ENCODE results near the gene SH3PXD2A.
A peak's percentile ranks its signal among the peaks of the same experiment; 100 is the strongest.
"Not testable (repeated sequence)": the region's sequence is repeated elsewhere in the genome, so short reads cannot be mapped to it uniquely, and the experiment has no call there.

Gene SH3PXD2A

DNA sequence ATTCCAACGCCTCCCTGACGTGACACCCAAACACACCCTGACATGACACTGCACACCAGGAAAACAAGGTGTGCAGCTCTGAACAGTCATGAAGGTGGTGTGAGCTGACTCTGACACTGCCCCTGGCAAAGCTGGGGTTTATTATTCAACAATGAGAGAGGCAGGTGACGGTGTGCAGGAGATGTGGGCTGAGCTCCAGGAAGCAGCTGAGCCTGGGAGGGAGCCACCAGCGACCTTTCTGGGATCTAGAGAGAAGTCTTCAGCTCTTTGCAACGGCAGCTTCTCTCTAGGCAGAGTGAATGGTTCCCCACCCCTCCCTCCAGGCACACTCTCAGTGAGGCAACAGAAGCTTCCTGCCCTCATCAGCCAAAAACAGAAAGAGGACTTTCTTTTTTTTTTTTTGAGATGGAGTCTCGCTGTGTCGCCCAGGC lies 65.6 kb downstream of the SH3PXD2A start:
- DNase-seq, result no peak

DNA sequence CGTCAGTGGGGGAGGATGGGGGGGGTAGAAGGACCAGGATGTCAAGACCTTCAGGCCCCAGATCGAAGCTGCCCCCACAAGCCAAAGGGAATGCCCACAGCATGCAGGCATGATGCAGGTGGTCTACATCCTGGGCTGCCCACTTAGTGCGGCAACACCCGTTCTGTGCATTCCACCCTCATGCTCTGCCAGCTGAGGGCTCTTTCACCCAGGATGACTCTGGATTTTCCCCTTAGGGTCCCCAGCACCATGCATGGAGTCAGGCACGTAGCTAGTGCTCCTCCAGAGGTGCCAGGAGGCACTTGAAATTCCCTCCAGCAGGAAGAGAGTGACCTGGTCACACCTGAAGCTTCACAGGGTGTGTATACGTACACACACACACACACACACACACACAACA lies 66.2 kb downstream of the SH3PXD2A start:
- DNase-seq, result no peak

DNA sequence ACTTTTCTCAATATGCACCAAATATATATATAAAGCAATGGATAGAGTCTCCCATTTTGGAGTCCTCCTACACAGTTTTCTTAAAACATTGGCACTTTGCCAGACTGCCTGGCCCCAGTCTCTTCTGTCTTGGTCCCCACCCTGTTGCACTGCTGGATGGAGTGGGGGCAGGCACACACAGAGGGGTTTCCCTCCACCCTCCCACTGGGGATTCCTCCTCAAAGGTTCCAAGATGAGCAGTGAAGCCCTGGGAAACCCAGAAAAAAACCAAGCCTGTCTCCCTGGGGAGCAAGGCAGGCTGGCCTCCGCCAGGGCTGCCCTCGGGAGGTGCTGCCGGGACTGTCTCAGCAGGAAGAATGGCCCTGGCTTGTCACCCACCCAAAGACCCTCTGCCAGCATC lies 68.0 kb downstream of the SH3PXD2A start:
- DNase-seq, result no peak

DNA sequence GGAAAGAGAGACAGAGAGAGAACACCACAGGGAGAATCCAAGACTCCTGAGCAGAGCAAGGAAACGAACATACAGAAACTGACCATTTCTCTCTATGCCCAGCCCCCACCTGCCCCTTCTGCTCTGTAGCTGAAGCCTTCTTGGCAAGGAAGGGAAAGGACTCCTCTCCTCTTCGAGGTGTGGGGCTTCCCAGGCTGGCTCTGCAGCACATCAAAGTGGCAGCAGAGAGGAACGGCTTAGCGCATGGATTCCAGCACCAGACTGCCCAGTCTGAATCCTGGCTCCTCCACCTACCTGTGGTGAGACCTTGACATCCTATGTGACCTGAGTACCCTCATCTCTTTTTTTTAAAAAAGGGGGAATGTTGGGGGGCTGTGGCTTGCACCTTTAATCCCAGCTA lies 69.4 kb downstream of the SH3PXD2A start:
- DNase-seq, result peak; percentile 37

DNA sequence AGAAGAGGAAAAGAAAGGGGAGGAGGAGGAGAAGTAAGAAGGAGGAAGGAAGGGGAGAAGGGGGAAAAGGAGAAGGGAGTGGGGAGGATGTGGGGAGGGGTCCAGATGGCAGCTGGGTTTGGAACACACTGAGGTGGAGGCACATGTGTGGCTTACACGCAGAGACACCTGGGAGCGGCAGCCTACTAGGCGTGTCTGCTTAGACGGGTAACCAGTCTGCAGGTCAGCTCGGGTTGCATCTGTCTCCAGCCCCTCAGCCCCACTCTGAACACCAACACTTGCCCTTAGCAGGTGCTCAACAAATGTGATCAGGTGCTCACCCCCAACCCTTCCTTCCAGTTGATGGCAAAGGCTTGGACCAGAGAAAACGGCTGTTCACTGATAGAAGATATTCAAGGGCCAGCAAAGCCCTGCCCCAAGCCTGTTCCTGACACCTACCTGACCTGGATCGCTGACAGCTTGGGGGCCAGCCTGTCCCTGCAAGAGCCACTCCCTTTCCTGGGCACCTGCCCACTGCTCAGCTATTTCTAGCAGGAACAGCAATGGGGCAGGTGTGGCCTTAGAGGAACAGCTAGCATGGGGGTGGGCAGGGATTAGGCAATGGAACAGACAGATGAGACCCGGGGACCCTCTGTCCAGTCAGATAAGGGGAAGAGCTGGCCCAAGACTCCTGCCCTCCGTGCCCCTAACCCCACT lies 70.5 kb downstream of the SH3PXD2A start:
- no peak for DNase-seq

DNA sequence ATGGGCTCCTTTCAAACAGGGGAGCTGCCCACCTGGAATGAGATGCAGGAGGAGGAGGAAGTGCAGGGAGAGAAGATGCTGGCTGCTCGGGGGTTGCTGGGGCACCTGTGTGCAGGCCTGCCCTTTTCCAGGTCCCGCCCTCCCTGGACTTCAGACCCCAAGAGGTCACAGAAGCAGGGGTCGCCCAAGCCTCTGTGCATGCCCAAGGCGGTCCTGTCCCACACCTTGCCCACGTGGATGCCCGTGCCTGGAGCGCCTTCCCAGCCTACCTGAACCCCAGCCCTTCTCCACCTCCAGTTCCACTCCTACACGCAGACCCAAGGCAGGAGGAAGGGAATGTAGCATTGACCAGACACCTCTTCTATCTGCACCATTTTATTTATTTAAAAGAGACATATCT lies 71.3 kb downstream of the SH3PXD2A start:
- DNase-seq, result no peak

DNA sequence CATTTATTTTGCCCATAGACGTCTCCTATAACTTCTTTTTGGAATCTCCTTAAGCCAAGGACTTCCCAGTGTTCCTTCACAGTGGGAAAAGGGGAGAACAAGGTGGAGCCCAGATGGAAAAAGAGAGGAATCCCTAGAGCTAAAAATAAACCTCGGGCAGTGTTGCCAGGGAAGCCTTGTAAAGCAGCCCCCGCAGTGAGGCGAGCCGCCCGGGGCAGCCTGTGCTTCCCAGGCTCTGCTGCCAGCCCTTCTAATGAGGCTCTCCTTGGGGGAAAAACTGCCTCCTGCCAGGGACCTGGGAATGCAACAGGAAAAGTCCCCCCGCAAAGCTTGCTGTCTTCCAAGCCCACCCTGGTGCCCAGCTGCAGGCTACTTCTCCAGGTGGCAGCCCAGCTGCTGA lies 71.7 kb downstream of the SH3PXD2A start:
- DNase-seq, result no peak

DNA sequence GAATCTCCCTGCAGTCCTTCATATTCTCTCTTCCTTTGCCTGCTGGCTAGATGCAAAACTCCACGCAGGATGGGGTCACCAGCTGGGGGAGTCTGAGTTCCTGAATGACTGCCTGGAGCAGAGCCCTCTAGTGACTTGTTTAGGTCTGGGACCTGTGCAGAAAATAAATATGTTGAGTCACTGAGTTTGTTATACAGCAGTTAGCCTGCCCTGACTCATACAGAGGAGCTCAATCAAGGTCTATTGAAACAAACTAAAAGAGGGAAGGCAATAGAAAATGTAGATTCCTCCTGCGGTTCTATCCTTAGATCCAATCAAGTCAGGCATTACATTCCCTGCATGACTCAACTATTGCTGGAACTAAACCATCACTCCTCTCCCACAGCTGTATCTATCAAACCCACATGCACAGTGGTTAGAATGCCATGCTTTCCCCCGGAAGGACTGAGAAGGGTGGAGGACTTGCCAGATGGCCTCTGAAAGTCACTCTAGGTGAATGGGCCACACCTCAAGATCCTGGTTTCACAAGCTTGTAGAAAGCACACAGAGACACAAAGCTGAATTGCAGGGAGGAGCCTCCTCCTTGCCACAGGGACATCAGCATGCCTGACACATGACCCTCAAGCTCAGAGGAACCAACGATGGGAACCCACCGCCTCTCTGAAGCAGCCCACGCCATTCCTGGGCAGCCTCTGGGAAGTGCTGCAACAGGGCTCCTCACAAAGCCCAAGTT lies 73.9 kb downstream of the SH3PXD2A start:
- no peak for DNase-seq

DNA sequence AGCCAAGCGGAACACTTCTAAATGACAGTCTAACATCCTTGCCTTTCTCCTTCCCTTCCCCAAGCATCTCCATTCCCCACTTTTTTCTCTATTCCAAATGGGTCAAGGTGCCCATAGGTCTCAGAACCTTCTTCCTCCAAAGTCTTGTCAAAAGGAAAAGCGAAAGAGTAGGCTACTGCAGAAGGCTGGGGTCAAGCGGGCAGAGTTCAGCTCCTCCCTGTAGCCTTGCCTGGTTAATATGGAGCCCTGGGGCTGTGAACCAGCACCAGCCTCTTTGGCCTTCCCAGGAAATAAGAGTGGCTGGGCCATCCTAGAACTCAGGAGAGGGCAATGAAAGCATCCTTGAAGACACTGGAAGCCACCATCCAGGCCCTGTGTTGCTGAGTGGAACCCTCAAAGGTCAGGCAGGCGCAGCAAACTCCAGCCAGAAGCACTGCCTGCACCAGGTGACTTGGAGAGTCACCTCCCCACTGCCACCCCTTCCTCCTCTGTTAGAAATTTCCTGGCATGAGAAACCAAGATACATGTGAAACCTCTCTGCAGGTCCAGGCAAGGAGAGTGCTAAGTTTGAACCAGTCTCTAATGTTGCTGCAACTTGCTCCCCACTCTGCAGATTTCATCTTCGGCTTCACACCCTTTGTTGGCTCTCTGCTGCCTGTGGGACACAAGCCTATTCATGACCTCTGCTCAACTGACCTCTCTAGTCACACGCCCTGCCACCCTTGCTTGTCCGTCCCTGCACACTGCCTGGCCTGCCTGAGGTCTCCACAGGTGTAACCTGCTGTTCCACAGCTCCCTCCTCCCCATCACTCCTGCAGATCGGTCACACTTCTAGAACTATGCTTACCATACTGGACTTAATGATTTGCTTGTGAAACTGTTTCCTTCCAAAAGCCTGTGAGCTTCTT lies 74.9 kb downstream of the SH3PXD2A start:
- DNase-seq, result no peak

DNA sequence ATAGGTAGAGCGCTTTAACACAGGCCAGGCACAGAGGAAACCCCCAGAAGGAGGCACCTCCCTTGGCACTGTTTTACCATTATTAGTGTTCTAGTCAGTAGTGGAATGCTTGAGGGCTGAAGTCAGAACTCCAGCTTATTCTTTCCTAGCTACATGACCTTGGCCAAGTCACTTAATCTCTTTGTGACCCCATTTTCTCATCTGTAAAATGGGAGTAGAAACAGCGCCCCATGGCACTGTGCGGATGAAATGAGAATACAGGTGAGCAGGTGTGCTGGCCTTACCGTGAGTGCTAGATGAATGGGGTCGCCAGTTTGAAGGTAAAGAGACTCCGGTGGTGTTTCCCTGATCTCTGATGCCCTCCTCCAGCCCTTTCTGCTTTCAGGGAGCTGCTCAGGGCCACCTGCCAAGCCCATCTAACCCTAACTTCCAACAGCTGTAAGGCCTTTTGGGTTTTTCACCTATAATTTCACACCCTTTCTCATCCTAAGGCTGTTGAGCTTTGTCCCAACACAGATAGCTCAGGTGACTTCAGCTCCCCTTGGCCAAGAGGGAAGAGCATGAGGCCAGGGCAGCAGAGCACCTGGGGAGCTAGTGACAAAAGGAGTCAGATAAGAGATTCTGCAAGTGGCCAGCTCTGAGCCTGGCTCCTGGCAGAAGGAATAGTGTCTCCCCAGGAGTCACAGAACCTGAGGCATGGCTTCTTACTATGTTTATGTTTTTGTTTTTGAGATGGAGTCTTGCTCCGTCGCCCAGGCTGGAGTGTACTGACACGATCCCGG lies 76.8 kb downstream of the SH3PXD2A start:
- DNase-seq, result no peak

DNA sequence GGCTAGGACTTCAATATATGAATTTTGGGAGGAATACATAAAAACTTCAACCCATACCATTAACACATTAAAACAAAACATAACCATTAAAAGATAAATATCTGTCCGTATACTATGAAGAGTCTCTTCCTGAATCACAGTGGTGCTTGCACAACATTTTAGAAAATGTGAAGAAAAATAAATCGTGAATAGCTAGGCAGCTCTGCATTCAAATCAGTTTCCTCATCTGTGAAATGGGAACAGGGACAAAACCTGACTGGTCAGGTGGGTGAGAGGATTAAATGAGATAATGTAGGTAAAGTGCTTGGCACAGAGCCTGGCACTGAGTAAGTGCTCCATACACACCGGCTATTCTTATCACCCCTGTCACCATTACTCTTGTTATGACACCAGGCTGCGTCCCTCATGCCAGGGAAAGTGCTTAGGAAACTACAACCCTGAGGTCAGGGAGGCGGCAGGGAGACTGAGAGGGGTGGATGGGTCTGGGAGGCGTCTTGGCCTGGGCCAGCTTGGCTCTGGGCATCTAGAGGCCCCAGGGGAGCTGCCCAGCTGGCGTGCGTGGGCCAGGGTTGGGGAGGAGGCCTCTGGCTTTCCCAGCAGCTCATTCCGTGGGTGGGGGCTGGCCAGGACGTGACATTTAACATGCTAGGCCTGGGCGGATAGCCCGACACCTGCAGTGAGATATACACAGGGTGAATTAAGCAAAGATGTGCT lies 78.3 kb downstream of the SH3PXD2A start:
- no peak for DNase-seq

DNA sequence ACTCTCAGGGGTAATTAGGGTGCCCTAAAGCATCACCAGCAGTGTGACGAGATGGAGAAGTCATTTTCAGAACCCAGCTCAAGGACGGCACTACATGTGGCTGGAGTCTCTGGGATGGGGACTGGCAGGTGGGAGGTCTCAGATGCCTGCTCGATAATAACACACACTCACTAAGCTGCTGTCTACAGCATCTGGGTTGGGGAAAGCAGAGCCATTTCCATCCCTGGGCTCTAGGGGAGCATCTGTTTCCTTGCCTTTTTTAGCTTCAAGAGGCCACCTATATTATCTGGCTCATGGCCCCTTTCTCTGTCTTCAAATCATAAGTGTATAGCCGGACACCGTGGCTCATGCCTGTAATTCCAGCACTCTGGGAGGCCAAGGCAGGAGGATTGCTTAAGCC lies 79.6 kb downstream of the SH3PXD2A start:
- DNase-seq, result no peak

DNA sequence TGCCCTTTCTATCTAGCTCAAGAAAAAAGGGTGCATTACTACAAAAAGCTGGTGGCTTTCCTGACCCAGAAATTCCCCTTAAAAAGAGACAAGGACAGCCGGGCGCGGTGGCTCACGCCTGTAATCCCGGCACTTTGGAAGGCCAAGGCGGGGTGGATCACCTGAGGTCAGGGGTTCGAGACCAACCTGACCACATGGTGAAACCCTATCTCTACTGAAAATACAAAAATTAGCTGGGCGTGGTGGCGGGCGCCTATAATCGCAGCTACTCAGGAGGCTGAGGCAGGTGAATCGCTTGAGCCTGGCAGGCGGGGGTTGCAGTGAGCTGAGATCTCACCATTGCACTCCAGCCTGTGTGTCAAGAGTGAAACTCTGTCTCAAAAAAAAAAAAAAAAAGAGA lies 82.5 kb downstream of the SH3PXD2A start:
- DNase-seq, result not testable (repeated sequence)

DNA sequence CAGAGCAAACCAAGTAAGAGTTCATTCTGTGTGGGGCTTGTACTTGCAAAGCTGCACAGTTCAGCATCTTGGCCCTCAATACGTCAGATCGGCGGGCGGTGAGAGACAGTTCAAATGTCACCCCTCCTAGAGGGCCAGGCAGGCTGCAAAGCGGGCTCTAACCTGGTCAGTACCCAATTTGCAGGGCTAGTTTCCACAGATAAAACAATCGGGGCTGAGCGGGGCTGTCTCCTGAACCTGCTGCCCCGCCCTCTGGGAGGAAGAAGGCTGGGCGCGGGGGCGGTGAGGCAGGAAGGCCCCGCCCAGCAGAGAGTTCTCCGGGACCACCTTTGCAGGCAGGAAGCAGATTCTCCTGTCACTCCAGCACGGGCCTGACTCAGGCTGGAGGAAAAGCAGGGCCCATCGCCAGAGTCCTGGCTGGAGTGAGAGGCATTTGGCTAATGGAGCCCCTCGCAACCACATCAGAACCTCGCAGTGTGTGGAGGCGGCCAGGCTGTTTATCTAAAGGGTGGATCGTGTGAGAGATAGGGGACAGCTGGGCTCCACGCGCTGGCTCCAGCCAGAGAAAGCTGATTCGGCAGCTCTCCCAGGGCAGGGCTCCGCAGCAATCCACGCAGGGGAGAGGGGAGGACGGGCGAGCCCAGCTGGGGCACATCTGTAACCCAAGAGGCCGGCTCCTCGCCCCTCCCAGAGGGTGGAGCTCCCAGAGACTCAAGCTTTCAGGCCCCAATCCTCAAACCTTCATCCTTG lies 83.1 kb downstream of the SH3PXD2A start:
- DNase-seq, result peak; percentile 82

DNA sequence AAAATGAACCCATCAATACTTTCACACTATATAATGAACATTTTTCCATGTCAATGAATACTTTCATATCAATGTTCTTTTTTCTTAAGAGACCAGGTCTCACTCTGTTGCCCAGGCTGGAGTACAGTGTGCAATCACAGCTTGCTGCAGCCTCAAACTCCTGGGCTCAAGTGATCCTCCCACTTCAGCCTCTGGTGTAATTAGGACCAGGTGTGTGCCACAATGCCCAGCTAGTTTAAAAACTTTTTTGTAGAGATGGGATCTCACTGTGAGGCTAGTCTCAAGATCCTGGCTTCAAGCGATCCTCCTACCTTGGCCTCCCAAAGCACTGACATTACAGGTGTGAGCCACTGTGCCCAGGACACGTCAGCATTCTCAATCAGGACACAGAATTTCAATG lies 85.2 kb downstream of the SH3PXD2A start:
- no peak for DNase-seq

DNA sequence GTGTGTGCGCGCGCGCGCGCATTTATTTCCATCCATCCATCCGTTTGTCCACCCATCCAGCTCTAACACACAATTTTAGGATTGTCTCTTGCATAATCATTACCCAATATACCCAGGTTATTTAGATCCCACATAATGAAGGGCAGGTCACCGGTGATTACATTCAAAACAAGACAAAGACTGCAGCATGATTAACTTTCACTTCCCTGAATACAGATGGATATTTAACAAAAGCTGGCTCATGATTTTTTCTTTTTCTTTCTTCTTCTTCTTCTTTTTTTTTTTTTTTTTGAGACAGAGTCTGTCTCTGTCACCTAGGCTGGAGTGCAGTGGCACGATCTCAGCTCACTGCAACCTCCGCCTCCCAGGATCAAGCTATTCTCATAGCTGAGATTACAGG lies 86.2 kb downstream of the SH3PXD2A start:
- DNase-seq, result no peak

DNA sequence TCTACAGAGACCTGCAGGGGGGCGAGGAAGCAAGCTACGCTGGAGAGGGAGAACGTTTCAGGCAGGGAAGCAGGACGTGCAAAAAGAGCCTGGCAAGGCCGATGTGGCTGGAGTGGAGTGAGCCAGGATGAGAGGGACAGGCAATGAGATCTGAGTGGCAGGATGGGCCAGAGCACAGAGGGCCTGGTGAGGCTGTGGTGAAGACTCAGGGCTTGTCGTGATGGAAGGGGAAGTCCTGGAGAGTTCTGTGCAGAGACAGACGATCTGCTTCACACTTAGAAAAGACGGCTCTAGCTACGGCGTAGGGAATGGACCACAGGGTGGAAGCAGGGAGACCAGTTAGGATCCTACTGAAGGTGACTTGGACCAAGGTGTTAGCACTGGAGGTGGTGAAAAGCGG lies 87.0 kb downstream of the SH3PXD2A start:
- DNase-seq, result no peak

DNA sequence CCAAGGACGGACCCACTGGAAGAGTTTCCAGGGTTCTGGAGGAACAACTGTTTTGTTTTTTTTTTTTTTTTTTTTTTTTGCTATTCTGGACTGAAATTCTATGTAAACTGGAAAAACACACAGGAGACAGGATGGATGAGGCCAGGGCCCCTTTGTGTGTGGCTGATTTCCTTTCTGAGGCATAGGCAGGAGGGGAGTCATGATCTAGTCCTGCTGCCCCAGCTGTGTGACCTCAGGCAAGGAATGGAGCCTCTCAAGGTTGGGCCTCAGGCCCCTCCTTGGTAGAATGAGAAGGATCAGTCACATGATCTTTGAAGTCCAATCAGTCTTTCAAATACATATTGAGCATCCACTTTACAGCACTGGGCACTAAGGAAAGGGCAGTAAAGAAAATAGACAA lies 87.6 kb downstream of the SH3PXD2A start:
- DNase-seq, result no peak

DNA sequence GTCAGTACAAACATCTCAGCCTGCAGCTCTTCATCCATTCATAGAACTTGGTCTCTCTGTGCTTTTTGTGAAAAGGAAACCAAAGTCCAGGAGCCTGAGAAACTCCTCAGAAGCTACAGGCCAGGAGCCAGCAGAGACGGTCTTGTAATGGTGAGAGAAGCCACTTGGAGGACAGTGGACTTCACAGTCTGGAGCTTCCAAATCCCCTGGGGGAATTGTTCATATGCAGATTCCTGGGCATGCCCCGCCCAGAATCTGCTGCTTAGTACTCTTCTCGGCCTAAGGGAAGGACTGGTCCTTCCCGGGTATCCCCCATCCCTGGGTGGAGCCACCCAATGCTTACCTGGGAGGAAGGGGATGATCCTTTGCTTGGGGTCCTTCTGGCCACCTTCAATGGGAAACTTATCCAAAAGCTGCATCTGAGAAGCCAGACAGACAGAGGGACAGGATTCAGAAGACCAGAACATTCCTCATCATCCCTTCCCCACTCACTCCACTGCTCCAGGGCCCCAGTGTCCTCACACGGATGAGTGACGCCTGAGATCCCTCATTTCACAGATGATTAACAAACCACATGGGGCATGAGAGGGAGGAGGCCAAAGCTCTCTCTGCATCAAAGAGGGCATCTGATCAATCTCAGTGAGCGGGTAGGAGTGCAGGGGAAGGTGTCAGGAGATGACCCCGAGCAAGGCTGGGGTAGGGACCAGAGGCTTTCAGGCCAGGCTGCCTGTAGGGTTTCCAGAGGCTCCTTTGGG lies 88.4 kb downstream of the SH3PXD2A start:
- DNase-seq, result peak; percentile 67

DNA sequence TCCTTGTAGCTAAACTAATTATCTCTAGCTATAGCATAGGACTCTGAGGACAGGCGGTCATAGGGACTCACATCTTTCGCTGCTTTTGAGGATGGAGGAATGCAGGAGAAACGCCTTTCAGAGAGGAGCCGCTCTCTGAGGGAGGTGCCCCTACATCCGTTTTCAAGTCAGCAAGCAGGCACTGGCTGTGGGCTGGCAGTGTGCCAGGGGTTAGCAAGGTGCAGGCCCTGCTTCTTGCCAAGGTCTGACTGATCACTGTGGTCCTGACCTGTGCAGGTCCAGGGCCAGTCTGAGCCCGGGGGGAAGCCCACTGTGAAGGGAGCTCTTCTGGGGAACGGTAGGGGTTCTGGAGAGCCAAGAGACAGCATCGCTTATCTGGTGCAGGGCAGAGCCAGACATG lies 89.4 kb downstream of the SH3PXD2A start:
- no peak for DNase-seq

DNA sequence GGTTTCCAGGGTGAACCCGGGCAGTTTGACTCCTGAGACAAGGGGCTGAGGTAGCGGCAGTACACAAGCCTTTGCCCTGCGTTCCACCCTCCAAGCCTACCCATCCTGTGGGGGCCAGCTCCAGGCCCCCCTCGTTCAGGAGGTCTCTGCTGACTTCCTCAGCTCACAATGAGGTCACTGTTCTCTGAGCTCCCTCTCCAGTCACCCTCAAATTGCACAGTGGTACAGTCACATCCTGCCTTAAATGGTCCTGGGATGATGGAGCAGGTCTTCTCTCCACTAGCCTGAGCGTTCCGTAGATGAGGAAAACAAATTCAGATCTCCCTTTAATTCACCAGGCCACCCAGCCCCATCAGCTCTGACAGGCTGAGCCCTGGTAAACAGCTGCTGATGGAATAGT lies 90.2 kb downstream of the SH3PXD2A start:
- DNase-seq, result no peak

Measured in retina (tissue), 1 donor.